Gastrocnemius medialis (tissue), 4 donors: ENCODE results near the gene ADGRG1. TPM values are rescaled to one million over a fixed set of nuclear protein-coding genes. Genes with fewer than 3 reads are reported as not detected.

Experiments used
- ATAC-seq, 2 donors: fragments of 150-250 bp; one replicate each; pipeline ENCODE4 v1.9.1; 2016
- DNase-seq, 2 donors: peaks; one replicate each; pipeline ENCODE4 v3.0.0-alpha.2; 2019
- H3K27ac ChIP-seq, 4 donors: fragments of 200-600 bp; sonication (generic); 1 replicate in 1 of 4; 2 replicates in 3 of 4; pipeline ENCODE4 v1.5.1; 2016 to 2018; ENCODE audit warnings: mild to moderate bottlenecking in 2 of 4, moderate library complexity in 1 of 4
- H3K27me3 ChIP-seq, 3 donors: fragments of 200-600 bp; sonication (generic) in 2 of 3; 1 replicate in 1 of 3; 2 replicates in 2 of 3; pipeline versions ENCODE4 v1.5.1 to v1.6.0; 2016 to 2019; ENCODE audit warnings: mild to moderate bottlenecking in 1 of 3, moderate library complexity in 1 of 3
- H3K36me3 ChIP-seq, 2 donors: fragments of 200-600 bp; sonication (generic) in 1 of 2; one replicate each; pipeline ENCODE4 v1.5.1; 2017 to 2018
- H3K4me1 ChIP-seq, 2 donors: fragments of 200-600 bp; sonication (generic) in 1 of 2; one replicate each; pipeline ENCODE4 v1.5.1; 2016 to 2017; ENCODE audit warnings: mild to moderate bottlenecking in 2 of 2
- H3K4me3 ChIP-seq, 4 donors: fragments of 200-600 bp; sonication (generic) in 3 of 4; 1 replicate in 1 of 4; 2 replicates in 3 of 4; pipeline ENCODE4 v1.5.1; 2016 to 2019; ENCODE audit warnings: mild to moderate bottlenecking in 2 of 4
- H3K9me3 ChIP-seq, 3 donors: fragments of 200-600 bp; sonication (generic) in 2 of 3; 1 replicate in 1 of 3; 2 replicates in 2 of 3; pipeline ENCODE4 v1.5.1; 2016 to 2019
- POLR2A ChIP-seq, 2 donors: fragments of 450-650 bp; IDR thresholded peaks; one replicate each; pipeline ENCODE4 v1.6.1; 2017; ENCODE audit warnings: antibody characterized with exemption in 2 of 2, mild to moderate bottlenecking in 2 of 2, moderate library complexity in 2 of 2
- in situ Hi-C, 4 donors: fragments of 200-750 bp; cut with MboI; loops; one replicate each; pipeline versions ENCODE4 v1.15.0 to v1.8.0; 2017; ENCODE audit warnings: low sequenced_read_pairs in 4 of 4
- intact Hi-C: fragments of 100-400 bp; cut with DNase I; formaldehyde crosslinking; loops from one replicate; pipeline ENCODE4 v1.15.1; 2023; ENCODE audit warnings: low total_unique reads
- total RNA-seq, 4 donors: library from RNA; depleted of rRNA; stranded (reverse); fragments of >200 nt; gene quantifications; one replicate each; pipeline versions ENCODE4 v1.1.0 to v1.2.3, GENCODE V29; 2016
- TF ChIP-seq, protein P1 (sequence below), 5 experiments: fragments of 450-650 bp in 3 of 5; fragments of 200-600 bp in 2 of 5; sonication (generic) in 2 of 5; IDR thresholded peaks in 4 of 5; conservative IDR thresholded peaks in 1 of 5; 1 replicate in 4 of 5; 2 replicates in 1 of 5; pipeline ENCODE4 v1.5.1; 2016 to 2019; ENCODE audit warnings: antibody characterized with exemption in 5 of 5, mild to moderate bottlenecking in 3 of 5, moderate library complexity in 3 of 5

The ADGRG1 gene
- total RNA-seq, 4 donors from 2014 or later, result 9.8 to 14.6 (median 13.3) TPM

DNA sequence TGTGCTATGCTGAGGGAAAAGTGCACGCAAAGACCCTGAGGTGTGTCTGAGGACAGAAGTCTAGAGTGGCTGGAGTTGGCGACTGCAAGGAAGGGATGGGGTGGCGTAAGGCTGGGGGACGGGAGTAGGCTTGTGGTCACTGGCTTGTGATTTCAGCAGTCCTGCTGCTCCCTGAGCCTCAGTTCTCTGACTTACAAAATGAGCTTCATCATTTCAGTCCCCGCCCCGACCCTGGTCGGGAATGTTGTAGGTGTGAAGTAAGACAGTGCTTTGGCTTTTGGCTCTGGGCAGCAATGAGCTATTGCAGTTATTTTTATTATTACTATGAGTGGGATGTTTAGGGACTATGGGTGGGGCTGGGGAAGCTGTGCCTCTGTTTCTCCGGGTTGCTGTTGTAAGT, 8.6 kb downstream of the ADGRG1 start:
- intact Hi-C loops, result loop anchor here (1.0 kb wide), 1 partner anchor 9 kb away; no protein-coding TSS in a partner anchor
- Histone ChIP-seq H3K4me3 (no peak overlapping the region), H3K4me1 (peaks cover 0 to 5% of the 10 kb centered on the region in 2 donors), H3K9me3 (no peaks in the 10 kb centered on the region), H3K27me3 (no peaks in the 10 kb centered on the region), H3K27ac (peak overlapping the region; percentile 63 to 80 (median 76)), H3K36me3 (no peaks in the 10 kb centered on the region)
- in situ Hi-C loops, result no loop called here
- TF ChIP-seq POLR2A (IDR thresholded peaks at IDR 0.05), result no peak
- TF ChIP-seq, protein P1, sequence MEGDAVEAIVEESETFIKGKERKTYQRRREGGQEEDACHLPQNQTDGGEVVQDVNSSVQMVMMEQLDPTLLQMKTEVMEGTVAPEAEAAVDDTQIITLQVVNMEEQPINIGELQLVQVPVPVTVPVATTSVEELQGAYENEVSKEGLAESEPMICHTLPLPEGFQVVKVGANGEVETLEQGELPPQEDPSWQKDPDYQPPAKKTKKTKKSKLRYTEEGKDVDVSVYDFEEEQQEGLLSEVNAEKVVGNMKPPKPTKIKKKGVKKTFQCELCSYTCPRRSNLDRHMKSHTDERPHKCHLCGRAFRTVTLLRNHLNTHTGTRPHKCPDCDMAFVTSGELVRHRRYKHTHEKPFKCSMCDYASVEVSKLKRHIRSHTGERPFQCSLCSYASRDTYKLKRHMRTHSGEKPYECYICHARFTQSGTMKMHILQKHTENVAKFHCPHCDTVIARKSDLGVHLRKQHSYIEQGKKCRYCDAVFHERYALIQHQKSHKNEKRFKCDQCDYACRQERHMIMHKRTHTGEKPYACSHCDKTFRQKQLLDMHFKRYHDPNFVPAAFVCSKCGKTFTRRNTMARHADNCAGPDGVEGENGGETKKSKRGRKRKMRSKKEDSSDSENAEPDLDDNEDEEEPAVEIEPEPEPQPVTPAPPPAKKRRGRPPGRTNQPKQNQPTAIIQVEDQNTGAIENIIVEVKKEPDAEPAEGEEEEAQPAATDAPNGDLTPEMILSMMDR (IDR thresholded peaks at IDR 0.05 in 4 of 5, conservative IDR thresholded peaks at IDR 0.05 in 1 of 5), result no peak
- ATAC-seq (no peak), DNase-seq (no peak)

DNA sequence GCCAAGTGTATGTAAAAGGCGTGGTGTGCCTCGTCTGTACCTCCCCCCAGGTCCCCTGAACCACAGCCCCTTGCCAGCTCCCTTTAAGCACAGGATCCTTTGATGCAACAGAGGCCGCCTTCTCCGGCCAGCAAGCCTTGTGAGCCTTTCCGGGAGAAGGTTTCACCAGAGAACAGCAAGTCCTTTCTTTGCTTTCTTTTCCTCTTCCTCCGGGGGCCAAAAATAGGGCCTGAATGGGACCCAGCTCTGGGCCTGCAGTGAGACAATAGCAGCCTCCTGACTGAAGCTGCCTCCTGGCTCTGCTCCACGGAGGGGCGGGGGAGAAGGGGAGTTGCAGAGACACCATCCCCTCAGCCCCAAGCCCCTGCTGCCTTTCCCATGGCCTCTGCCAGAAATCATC, 9.0 kb downstream of the ADGRG1 start:
- H3K4me1 ChIP-seq, result peaks cover 0 to 5% of the 10 kb centered on the region in 2 donors
- no peaks in the 10 kb centered on the region for H3K27me3 ChIP-seq
- no peak overlapping the region for H3K4me3 ChIP-seq
- H3K27ac ChIP-seq, result peak overlapping the region; percentile 63 to 80 (median 77)
- in situ Hi-C loops (no loop called here), intact Hi-C loops (loop anchor here (1.0 kb wide), 1 partner anchor 9 kb away; no protein-coding TSS in a partner anchor)
- DNase-seq (peak; percentile 16 to 25), ATAC-seq (peak; percentile 68 to 72)
- no peaks in the 10 kb centered on the region for H3K36me3 ChIP-seq
- TF ChIP-seq, protein P1 (IDR thresholded peaks at IDR 0.05 in 4 of 5, conservative IDR thresholded peaks at IDR 0.05 in 1 of 5), result no peak
- TF ChIP-seq POLR2A (IDR thresholded peaks at IDR 0.05), result peak in 1 of 2 donors; percentile 28
- H3K9me3 ChIP-seq, result no peaks in the 10 kb centered on the region

DNA sequence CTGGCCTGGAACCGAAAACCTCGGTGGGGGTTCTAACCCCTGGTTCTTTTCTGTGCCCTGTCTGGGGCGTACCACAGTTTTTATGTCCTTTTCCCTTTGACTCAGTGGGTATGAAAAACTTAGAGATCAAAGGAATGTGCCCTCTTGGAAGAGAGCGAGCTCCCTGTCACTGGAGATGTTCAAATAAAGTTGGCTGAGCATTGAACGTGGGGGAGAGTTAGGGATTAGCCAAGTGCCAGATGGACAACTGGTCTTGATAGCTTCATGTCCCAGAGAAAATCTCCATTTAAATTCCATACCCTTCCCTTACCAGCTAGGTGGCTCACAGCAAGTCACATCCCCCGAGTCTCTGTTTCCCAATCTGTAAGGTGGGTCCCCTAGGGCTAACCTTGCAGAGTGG, 9.5 kb downstream of the ADGRG1 start:
- H3K27ac ChIP-seq, result peak overlapping the region; percentile 47 to 80 (median 71)
- intact Hi-C loops, result loop anchor here (1.0 kb wide), 1 partner anchor 8 kb away; no protein-coding TSS in a partner anchor
- H3K4me1 ChIP-seq, result peaks cover 0 to 5% of the 10 kb centered on the region in 2 donors
- H3K4me3 ChIP-seq, result no peak overlapping the region
- in situ Hi-C loops, result no loop called here
- H3K27me3 ChIP-seq, result no peaks in the 10 kb centered on the region
- DNase-seq (no peak), ATAC-seq (no peak)
- TF ChIP-seq, protein P1 (IDR thresholded peaks at IDR 0.05 in 4 of 5, conservative IDR thresholded peaks at IDR 0.05 in 1 of 5), result no peak
- TF ChIP-seq POLR2A (IDR thresholded peaks at IDR 0.05), result no peak
- no peaks in the 10 kb centered on the region for H3K36me3 ChIP-seq
- no peaks in the 10 kb centered on the region for H3K9me3 ChIP-seq

DNA sequence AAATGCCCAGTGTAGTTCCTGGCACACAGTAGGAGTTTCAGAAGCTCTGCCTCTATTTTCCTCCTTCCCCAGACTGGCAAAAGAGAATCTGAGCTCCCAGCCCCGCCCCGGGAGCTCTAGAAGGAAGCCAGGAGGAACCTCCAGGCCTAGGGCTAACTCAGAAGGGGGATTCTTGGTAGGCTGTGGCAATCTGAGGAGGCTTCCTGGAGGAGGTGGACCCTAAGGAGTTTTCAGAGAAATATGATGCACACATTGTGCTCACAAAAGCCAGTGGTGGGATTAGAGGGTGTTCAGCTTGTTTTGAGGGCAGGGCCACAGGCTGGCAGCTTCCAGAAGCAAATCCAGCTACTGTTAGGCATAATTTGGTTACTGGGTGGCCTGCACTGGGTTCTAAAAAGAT, 10.0 kb downstream of the ADGRG1 start:
- no peaks in the 10 kb centered on the region for H3K9me3 ChIP-seq
- TF ChIP-seq, protein P1 (IDR thresholded peaks at IDR 0.05 in 4 of 5, conservative IDR thresholded peaks at IDR 0.05 in 1 of 5), result no peak
- TF ChIP-seq POLR2A (IDR thresholded peaks at IDR 0.05), result no peak
- no peaks in the 10 kb centered on the region for H3K36me3 ChIP-seq
- no peaks in the 10 kb centered on the region for H3K27me3 ChIP-seq
- peaks cover 0 to 5% of the 10 kb centered on the region in 2 donors for H3K4me1 ChIP-seq
- intact Hi-C loops, result no loop called here
- peak overlapping the region; percentile 47 to 80 (median 71) for H3K27ac ChIP-seq
- ATAC-seq (no peak), DNase-seq (no peak)
- in situ Hi-C loops, result no loop called here
- H3K4me3 ChIP-seq, result no peak overlapping the region
